ENCODE results near the gene DNLZ.

DNA sequence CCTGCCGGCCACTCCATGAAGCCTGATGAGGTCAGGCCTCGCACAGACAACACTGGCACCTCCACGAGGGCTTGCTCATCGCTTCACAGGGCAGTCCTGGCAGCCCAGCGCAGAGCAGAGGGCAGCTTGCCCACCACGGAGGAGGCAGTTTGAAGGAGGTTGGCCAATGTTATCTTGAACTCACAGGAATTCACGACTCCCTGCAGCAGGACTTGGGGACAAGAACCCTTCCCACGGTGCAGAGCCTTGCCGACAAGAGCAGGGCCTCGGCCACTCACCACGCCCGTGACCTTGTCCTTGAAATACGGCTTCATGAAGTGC is 31.4 kb upstream of the DNLZ start:
- TF ChIP-seq CTCF (IDR thresholded peaks at IDR 0.05; ENCODE audit: insufficient read depth, low read length, poor library complexity, severe bottlenecking) (no peak), EZH2phosphoT487 (conservative IDR thresholded peaks at IDR 0.05; ENCODE audit: low read length) (no peak)
